COLO668 (cell line): Measurements from ENCODE around the gene EIF4A3.
A peak's percentile ranks its signal among the peaks of the same experiment; 100 is the strongest.

Experiments
- DNase-seq: peaks from one replicate; lab custom pipeline; 2025; ENCODE audit not compliant: unreplicated experiment; lab: John Stamatoyannopoulos, UW

EIF4A3 gene

DNA sequence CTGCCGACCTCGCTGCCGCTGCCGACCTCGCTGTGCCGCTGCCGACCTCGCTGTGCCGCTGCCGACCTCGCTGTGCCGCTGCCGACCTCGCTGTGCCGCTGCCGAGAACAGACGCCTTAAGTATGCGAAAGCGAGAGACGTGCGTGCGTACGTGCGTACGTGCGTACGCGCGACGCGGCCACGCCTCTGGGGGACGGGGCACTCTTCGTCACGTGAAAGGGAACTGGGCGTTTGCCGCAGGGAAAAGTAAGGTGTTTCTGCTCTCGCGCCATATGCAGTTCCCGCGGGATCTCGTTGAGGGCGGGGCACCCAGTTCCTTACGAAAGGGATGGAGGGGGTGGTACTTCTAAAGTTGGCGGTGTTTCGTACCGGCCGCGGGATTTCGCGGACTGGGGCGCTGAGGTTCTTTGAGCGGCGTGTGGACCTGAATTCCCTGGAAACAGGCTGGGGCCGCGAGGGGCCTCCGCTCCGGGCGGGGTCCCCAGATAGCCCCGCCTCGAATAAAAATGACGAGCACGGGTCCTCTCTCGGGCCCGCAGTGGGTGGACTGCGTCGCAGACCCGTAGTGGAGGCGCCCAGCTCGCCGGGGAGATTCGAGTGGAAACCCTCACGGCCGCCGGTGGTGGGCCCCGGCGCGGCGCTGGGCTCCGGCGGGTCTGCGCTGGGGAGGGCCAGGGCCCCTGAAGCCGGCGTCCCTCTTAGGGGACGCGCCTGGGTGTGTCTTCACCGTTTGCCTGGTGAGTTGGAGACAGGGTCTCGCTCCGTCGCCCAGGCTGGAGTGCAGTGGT, at the start of gene EIF4A3:
TSS of gene EIF4A3 (minus strand) at position 94 of the 788 bp plus-strand sequence. CDS start 167 bp downstream, outside the sequence.
- peak; percentile 95 for DNase-seq

- DNase-seq = no peak
These were observed 49.7 kb upstream of the EIF4A3 start for GRCh38 chr17:80196652-80197051.

- no peak for DNase-seq
These were observed 49.0 kb upstream of the EIF4A3 start for GRCh38 chr17:80195671-80196529.

DNA sequence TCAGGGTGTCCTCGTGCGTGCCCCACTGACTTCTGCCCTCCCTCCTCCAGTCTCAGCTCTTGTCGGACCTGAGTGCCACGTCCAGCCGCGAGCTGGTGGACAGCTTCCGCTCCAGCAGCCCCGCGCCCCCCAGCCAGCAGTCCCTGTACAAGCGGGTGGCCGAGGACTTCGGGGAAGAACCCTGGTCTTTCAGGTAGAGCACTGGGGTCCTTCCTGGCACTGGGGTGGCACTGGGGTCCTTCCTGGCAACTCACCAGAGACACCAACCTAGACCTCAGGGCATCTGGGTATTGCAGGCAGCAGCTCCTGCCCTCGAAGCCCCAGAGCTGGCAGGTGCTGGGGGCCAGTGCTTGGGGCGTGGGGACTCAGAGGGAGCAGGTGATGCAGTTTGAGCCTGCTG, 48.2 kb upstream of the EIF4A3 start:
- DNase-seq = no peak

- DNase-seq = no peak
These were observed 45.1 kb upstream of the EIF4A3 start for GRCh38 chr17:80191865-80192661.

DNA sequence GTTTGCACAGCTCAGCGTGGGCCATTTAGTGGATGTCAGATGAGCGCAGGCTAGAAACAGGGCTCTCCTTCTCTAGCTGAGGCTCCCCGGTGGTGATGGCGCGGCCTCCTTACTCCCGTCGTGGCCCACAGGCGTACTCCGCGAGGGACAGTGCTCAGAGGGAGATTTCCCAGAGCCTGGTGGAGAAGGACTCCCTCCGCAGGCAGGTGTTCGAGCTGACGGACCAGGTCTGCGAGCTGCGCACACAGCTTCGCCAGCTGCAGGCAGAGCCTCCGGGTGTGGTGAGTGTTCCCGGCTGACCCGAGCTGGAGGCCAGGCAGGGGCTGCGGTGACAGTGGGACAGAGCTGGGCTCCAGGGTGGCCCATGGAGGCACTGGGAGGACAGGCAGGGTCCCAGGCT, 44.3 kb upstream of the EIF4A3 start:
- peak; percentile 17 for DNase-seq

DNA sequence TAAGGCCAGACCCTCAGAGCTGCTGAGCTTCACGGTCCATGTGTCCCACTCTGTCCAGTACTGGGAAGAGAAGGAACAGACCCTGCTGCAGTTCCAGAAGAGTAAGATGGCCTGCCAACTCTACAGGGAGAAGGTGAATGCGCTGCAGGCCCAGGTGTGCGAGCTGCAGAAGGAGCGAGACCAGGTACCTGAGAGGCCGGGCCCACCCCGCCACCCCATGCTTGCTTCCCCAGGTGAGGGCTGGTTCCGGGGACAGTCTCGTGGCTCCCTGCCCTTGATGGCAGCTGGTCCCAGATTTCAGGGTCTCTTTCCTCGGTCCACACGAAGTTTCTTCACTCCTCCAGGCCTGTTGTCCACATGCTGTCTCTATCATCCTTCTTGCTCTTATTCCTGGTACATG, 43.8 kb upstream of the EIF4A3 start:
- no peak for DNase-seq

DNA sequence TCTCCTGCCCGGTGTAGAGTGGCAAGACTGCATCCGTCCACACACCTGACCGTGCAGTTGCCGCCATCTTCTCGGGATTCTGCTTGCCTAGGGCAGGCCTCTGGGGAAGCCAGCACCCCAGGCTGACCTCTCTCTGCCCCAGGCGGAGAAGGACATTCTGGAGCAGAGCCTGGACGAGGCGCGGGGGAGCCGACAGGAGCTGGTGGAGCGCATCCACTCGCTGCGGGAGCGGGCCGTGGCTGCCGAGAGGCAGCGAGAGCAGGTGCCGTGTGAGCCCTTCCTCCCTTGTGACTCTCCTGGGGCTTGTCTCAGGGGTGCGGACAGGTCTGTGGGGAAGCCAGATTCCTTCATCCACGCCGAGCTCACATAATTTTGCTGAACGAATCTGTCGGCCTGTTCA, 42.7 kb upstream of the EIF4A3 start:
- no peak for DNase-seq

GRCh38 chr17:80187515-80187941, 40.6 kb upstream of the EIF4A3 start:
- DNase-seq = no peak

- no peak for DNase-seq
These were observed 40.2 kb upstream of the EIF4A3 start for GRCh38 chr17:80187090-80187489.

DNA sequence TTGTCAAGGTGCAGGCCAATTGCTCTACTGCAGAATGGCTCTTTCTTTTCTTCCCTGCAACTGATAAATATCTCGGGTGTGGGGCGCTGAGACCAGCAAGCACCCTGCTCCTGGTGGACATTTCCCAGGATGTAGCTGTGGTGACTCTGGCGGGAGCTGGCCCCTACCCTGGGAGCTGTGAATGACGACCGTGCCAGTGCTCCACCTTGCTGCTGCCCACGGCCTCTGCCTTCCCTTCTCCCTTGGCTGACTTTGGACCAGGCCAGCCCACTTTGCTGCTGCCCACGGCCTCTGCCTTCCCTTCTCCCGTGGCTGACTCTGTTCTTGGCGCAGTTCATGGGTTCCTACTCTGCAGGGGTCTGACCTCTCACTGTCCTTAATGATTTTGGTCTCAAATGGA, 39.0 kb upstream of the EIF4A3 start:
- no peak for DNase-seq

DNA sequence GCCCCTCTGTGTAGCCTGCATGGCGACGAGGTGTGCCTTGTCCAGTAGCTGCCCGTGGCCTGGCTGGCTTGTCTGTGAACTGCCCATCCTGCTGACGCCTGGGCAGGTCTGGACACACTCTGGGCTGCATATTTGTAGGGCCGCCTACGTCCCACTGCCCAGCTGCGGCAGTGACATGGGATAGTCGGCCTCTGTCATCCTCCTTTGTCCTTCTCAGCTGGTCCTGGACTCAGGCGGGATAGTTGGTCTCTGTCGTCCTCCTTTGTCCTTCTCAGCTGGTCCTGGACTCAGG, 37.4 kb upstream of the EIF4A3 start:
- no peak for DNase-seq

- peak; percentile 15 for DNase-seq
These were observed 36.9 kb upstream of the EIF4A3 start for GRCh38 chr17:80183581-80184422.

GRCh38 chr17:80182845-80183223, 35.9 kb upstream of the EIF4A3 start:
- DNase-seq = no peak

- DNase-seq = no peak
These were observed 35.4 kb upstream of the EIF4A3 start for GRCh38 chr17:80182118-80182844.

GRCh38 chr17:80181431-80181830, 34.5 kb upstream of the EIF4A3 start:
- DNase-seq = no peak

GRCh38 chr17:80180192-80180591, 33.3 kb upstream of the EIF4A3 start:
- DNase-seq = no peak

DNA sequence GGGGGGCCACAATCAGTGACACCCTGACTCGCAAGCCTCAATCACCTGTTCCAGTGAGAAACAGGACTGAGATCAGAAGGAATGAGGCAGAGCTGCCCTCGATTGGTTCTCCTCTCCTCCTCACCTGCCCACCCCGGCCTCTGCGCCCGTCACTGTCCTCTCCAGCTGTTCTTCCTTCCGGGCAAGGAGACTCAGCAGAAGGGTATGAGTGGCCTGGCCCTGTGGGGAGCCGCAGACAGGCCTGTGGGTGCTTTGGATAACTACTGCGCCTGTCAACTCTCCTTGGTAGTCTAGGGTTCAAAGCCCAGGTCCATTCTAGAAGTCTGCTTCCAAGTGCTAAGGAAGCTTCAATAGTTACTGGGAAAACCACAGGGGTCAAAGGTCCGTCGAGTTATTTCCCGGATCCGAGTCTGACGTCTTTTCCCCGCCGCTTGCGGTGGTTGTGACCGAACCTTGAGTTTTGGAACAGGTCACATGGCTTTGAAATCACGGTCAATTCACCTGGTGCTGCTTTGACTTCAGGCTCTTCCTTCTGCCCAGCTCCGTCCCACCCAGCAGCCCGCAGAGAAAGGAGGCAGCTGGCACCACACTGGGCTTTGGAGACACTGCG, 31.2 kb upstream of the EIF4A3 start:
- DNase-seq = no peak

DNA sequence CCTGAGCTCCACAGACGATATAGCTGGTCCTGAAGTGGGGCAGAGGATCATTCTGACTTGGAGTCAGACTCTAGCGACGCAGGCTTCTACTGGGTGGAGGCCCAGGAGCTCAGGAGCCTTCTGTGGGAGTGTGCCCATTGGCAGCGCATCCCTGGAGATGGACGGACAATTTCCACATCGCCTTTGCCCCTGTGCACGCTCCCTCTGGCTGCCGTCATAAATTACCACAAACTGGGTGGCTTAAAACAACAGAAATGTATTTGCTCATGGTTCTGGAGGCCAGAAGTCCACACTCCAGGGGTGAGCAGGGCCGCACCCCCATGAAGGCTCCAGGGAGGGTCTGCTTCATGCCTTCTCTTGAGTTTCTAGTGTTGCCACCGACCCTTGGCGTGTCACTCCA, 29.8 kb upstream of the EIF4A3 start:
- no peak for DNase-seq

DNA sequence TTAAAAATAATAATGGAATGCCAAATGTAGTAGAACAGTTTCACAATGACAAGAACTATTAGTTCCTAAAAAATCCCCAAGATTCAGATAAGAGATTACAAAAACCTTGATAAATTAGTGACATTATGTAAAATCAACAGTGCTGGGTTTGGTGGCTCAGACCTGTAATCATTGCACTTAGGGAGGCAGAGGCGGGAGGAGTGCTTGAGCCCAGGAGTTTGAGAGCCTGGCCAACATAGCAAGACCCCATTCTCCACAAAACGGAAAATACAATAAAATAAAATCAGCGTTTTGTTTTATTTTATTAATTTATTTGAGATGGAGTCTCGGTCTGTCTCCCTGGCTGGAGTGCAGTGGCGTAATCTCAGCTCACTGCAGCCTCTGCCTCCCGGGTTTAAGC, 27.0 kb upstream of the EIF4A3 start:
- DNase-seq = no peak
